ENCODE data around the gene FILIP1.

FILIP1 gene

DNA sequence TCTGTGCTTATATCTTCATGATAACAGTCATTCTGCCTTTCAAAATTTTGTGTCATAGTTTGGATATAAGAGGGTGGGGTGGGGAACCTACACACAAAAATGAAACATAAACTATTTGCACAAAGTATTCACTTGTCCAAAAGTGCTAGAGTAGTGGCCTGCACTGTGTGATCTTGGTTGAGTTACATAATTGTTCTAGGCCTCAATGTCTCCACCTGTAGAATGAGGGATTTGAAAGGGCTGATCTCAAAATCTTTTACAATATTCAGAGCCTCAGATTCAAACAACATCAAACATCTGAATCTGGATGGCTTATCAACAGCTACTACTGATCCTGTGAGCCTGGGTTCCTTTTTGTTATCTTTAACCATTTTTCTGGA lies 144.7 kb downstream of the FILIP1 start:
- Histone ChIP-seq H3K27me3 (ENCODE audit: insufficient read depth, poor library complexity, severe bottlenecking) (peaks cover 28% of the 10 kb centered on the region), H3K4me3 (replicated peaks; ENCODE audit: insufficient read depth, low read length) (no peak overlapping the region), H3K27ac (replicated peaks) (no peak overlapping the region)
- DNase-seq (ENCODE audit: low read depth in 1 of 2, low spot score in 1 of 2) = no peak
- no peak for TF ChIP-seq POLR2AphosphoS5 (IDR thresholded peaks at IDR 0.05; ENCODE audit: low read depth)
- TF ChIP-seq, protein P1, sequence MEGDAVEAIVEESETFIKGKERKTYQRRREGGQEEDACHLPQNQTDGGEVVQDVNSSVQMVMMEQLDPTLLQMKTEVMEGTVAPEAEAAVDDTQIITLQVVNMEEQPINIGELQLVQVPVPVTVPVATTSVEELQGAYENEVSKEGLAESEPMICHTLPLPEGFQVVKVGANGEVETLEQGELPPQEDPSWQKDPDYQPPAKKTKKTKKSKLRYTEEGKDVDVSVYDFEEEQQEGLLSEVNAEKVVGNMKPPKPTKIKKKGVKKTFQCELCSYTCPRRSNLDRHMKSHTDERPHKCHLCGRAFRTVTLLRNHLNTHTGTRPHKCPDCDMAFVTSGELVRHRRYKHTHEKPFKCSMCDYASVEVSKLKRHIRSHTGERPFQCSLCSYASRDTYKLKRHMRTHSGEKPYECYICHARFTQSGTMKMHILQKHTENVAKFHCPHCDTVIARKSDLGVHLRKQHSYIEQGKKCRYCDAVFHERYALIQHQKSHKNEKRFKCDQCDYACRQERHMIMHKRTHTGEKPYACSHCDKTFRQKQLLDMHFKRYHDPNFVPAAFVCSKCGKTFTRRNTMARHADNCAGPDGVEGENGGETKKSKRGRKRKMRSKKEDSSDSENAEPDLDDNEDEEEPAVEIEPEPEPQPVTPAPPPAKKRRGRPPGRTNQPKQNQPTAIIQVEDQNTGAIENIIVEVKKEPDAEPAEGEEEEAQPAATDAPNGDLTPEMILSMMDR (IDR thresholded peaks at IDR 0.05; ENCODE audit: insufficient read depth, low read length) = no peak
- TF ChIP-seq SPI1 (IDR thresholded peaks at IDR 0.05; ENCODE audit: borderline replicate concordance, low read depth) = no peak
- TF ChIP-seq GABPA (IDR thresholded peaks at IDR 0.05; ENCODE audit: low read depth) = no peak
- TF ChIP-seq, protein P2, sequence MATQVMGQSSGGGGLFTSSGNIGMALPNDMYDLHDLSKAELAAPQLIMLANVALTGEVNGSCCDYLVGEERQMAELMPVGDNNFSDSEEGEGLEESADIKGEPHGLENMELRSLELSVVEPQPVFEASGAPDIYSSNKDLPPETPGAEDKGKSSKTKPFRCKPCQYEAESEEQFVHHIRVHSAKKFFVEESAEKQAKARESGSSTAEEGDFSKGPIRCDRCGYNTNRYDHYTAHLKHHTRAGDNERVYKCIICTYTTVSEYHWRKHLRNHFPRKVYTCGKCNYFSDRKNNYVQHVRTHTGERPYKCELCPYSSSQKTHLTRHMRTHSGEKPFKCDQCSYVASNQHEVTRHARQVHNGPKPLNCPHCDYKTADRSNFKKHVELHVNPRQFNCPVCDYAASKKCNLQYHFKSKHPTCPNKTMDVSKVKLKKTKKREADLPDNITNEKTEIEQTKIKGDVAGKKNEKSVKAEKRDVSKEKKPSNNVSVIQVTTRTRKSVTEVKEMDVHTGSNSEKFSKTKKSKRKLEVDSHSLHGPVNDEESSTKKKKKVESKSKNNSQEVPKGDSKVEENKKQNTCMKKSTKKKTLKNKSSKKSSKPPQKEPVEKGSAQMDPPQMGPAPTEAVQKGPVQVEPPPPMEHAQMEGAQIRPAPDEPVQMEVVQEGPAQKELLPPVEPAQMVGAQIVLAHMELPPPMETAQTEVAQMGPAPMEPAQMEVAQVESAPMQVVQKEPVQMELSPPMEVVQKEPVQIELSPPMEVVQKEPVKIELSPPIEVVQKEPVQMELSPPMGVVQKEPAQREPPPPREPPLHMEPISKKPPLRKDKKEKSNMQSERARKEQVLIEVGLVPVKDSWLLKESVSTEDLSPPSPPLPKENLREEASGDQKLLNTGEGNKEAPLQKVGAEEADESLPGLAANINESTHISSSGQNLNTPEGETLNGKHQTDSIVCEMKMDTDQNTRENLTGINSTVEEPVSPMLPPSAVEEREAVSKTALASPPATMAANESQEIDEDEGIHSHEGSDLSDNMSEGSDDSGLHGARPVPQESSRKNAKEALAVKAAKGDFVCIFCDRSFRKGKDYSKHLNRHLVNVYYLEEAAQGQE (IDR thresholded peaks at IDR 0.05; ENCODE audit: insufficient replicate concordance, low read depth) = no peak

DNA sequence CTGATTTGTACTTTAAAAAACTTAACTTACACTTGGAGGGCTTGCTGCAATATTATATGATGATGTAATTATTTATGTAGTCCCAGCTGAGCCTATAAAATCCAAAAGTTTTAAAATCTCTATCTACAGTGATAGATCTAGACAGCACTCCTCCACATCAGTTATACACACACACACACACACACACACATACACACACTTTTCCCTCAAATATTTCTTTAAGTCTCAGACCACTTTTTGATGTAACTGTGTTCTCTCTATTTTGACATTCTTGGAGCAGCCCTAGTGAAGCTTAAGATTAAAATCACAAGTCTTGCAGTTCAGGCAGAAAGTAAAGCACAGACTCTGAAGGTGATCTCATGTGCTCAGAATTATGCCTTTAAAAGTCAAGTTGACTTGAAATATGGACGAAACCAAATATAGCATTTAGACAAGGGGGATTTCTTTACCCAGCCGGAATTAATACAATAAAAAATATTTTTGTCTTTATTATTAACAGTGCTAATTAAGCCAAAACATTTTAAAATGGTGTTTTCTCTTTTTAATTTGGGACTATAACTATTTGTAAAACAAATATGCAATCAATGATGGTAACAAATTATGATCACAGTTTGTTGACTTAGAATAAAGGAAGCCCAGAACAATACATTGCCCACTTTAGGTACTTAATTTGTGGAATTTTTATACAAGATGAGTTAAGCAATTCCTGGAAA lies 145.5 kb downstream of the FILIP1 start:
- peaks cover 28% of the 10 kb centered on the region for H3K27me3 ChIP-seq (ENCODE audit: insufficient read depth, poor library complexity, severe bottlenecking)
- H3K27ac ChIP-seq (replicated peaks) = no peak overlapping the region
- no peak overlapping the region for H3K4me3 ChIP-seq (replicated peaks; ENCODE audit: insufficient read depth, low read length)
- TF ChIP-seq GABPA (IDR thresholded peaks at IDR 0.05; ENCODE audit: low read depth) (no peak), POLR2AphosphoS5 (IDR thresholded peaks at IDR 0.05; ENCODE audit: low read depth) (no peak)
- TF ChIP-seq, protein P2 (IDR thresholded peaks at IDR 0.05; ENCODE audit: insufficient replicate concordance, low read depth) = no peak
- DNase-seq (ENCODE audit: low read depth in 1 of 2, low spot score in 1 of 2) = no peak

DNA sequence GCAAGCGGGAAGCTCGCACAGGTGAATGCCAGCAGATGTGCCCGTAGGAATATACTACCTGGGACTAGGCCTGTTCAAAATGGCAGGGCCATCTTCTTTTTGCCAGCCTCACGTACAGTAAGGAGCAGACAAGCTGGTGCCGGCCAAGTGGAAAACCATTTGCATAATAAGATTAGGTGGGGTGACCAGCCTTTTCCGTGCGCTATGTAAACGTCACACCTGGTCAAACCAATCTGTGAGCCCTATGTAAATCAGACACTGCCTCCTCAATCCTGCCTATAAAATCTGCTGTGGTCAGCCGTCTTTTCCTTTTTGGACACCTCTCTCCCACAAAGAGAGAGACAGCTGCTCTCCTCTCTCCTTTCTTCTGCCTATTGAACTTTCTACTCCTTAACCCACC lies 148.2 kb downstream of the FILIP1 start:
- TF ChIP-seq POLR2AphosphoS5 (IDR thresholded peaks at IDR 0.05; ENCODE audit: low read depth) = no peak
- TF ChIP-seq, protein P1 (IDR thresholded peaks at IDR 0.05; ENCODE audit: insufficient read depth, low read length) = no peak
- TF ChIP-seq, protein P2 (IDR thresholded peaks at IDR 0.05; ENCODE audit: insufficient replicate concordance, low read depth) = no peak
- TF ChIP-seq SPI1 (IDR thresholded peaks at IDR 0.05; ENCODE audit: borderline replicate concordance, low read depth) = no peak
- no peak for TF ChIP-seq GABPA (IDR thresholded peaks at IDR 0.05; ENCODE audit: low read depth)
- Histone ChIP-seq H3K27ac (replicated peaks) (no peak overlapping the region), H3K4me3 (replicated peaks; ENCODE audit: insufficient read depth, low read length) (no peak overlapping the region), H3K27me3 (ENCODE audit: insufficient read depth, poor library complexity, severe bottlenecking) (peaks cover 23% of the 10 kb centered on the region)
- no peak for DNase-seq (ENCODE audit: low read depth in 1 of 2, low spot score in 1 of 2)

Measured in HL-60 (cell line).